Neutrophil (primary cell): ENCODE measurements around the gene TAF4B.

Experiments used
- H3K27ac ChIP-seq: fragments of 200-600 bp; sonication (generic); 2 replicates; pipeline ENCODE4 v1.5.1; 2016; ENCODE audit warnings: mild to moderate bottlenecking, moderate library complexity
- H3K27me3 ChIP-seq: fragments of 200-600 bp; sonication (generic); 2 replicates; pipeline ENCODE4 v1.6.0; 2016; ENCODE audit warnings: mild to moderate bottlenecking
- H3K36me3 ChIP-seq: fragments of 200-600 bp; sonication (generic); 2 replicates; pipeline ENCODE4 v1.5.1; 2017
- H3K4me1 ChIP-seq, 2 experiments: fragments of 200-600 bp in 1 of 2; sonication (generic) in 1 of 2; 1 replicate in 1 of 2; 2 replicates in 1 of 2; pipeline versions ENCODE4 v1.5.1 to v1.6.1; 2013 to 2016; ENCODE audit warnings: low read depth in 1 of 2, low read length in 1 of 2, mild to moderate bottlenecking in 1 of 2, moderate library complexity in 1 of 2; ENCODE audit not compliant: control insufficient read depth in 1 of 2, insufficient read depth in 1 of 2
- H3K4me3 ChIP-seq, 2 experiments: fragments of 200-600 bp in 1 of 2; sonication (generic) in 1 of 2; 1 replicate in 1 of 2; 2 replicates in 1 of 2; pipeline ENCODE4 v1.5.1; 2013 to 2016; ENCODE audit warnings: low read depth in 1 of 2, low read length in 1 of 2, mild to moderate bottlenecking in 1 of 2, moderate library complexity in 1 of 2
- H3K9me3 ChIP-seq: fragments of 200-600 bp; sonication (generic); 2 replicates; pipeline ENCODE4 v1.5.1; 2016
- TF ChIP-seq, protein P1 (sequence below): fragments of 200-600 bp; sonication (generic); IDR thresholded peaks from 2 replicates; pipeline ENCODE4 v1.5.1; 2016; ENCODE audit warnings: antibody characterized with exemption

Gene TAF4B

DNA sequence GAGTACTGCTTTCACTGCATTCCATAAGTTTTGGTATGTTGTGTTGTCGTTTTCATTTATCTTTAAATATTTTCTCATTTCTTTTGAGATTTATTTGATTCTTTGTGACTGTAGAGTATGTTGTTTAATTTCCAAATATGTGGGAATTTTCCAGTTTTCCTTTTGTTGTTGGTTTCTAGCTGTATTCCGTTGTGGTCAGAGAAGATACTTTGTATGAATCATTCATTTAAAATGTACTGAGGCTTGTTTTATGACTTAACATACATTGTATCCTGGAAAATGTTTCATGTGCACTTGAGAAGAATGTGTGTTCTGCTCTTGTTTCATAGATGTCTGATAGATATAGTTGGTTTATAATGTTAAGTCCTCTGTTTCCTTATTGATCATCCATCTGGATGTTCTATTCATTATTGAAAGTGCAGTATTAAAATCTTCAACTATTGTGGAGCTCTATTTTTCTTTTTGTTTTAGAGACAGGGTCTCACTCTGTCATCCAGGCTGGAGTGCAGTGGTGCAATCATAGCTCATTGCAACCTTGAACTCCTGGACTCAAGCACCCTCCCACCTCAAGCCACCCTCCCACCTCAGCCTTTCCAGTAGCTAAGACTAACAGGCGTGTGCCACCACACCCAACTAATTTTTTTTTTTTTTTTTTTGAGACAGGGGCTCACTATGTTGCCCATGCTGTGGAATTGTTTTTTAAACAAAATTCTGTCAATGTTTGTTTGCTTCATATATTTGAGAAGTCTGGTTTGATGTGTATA is 96.8 kb downstream of the TAF4B start:
- TF ChIP-seq, protein P1, sequence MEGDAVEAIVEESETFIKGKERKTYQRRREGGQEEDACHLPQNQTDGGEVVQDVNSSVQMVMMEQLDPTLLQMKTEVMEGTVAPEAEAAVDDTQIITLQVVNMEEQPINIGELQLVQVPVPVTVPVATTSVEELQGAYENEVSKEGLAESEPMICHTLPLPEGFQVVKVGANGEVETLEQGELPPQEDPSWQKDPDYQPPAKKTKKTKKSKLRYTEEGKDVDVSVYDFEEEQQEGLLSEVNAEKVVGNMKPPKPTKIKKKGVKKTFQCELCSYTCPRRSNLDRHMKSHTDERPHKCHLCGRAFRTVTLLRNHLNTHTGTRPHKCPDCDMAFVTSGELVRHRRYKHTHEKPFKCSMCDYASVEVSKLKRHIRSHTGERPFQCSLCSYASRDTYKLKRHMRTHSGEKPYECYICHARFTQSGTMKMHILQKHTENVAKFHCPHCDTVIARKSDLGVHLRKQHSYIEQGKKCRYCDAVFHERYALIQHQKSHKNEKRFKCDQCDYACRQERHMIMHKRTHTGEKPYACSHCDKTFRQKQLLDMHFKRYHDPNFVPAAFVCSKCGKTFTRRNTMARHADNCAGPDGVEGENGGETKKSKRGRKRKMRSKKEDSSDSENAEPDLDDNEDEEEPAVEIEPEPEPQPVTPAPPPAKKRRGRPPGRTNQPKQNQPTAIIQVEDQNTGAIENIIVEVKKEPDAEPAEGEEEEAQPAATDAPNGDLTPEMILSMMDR = no peak
- Histone ChIP-seq H3K4me3 (no peak overlapping the region), H3K9me3 (no peaks in the 10 kb centered on the region), H3K36me3 (no peaks in the 10 kb centered on the region), H3K4me1 (no peaks in the 10 kb centered on the region), H3K27ac (no peak overlapping the region), H3K27me3 (no peaks in the 10 kb centered on the region)

DNA sequence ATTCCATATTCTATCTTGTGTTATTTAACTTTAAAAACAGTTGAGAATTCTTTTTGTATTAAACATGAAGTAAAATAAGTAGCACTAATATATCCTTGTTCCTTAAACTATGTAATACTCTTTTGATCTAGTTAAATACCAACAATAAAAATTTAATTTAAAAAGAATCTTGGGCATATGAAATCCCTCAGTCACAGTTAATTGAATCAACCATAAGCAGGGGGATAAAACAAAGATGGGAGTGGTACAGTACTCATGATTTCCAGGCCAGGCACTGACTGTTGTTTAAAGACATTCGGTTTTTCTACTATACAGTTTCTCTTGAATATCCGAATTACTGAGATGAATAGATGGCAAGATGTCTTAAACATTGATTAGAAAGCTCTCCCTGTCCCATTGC is 99.5 kb downstream of the TAF4B start:
- no peaks in the 10 kb centered on the region for H3K36me3 ChIP-seq
- TF ChIP-seq, protein P1 = no peak
- H3K4me1 ChIP-seq = no peaks in the 10 kb centered on the region
- no peaks in the 10 kb centered on the region for H3K27me3 ChIP-seq
- H3K27ac ChIP-seq = no peak overlapping the region
- H3K9me3 ChIP-seq = no peaks in the 10 kb centered on the region
- H3K4me3 ChIP-seq = no peak overlapping the region

DNA sequence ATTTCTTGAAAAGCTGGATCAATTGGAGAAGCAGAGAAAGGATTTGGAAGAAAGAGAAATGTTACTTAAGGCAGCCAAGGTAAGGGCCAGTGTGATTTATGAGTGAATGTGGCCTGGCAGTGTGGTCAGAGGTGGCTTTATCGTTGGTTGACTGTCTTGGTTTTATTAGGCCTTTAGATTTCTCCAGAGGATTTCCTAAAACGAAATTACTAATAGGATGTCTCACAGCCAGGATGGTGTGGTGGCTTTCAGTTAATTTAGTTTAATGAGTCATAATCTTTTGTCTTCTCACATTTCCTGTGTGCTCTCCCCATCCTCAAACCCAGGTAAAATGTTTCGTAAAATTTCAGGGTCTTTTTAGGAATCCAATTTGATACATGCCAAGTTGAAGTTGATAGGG is 100.8 kb downstream of the TAF4B start:
- Histone ChIP-seq H3K27ac (no peak overlapping the region), H3K9me3 (no peaks in the 10 kb centered on the region), H3K27me3 (no peaks in the 10 kb centered on the region), H3K36me3 (no peaks in the 10 kb centered on the region), H3K4me3 (no peak overlapping the region), H3K4me1 (no peaks in the 10 kb centered on the region)
- TF ChIP-seq, protein P1 = no peak

DNA sequence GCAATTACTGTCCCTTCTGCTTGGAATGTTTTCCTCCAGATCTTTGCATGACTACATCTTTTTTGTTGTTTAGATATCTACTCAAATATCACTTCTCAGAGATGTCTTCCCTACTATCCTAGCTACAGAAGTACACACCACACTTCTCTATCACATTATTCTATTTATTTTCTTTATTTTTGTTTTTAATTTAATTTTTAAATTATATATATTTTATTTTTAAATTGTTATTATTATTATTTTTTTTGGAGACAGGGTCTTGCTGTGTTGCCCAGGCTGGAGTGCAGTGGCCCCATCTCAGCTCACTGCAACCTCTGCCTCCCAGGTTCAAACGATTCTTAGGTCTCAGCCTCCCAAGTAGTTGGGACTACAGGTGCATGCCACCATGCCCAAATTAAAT is 106.7 kb downstream of the TAF4B start:
- TF ChIP-seq, protein P1 = no peak
- Histone ChIP-seq H3K27ac (no peak overlapping the region), H3K4me1 (no peaks in the 10 kb centered on the region), H3K9me3 (no peaks in the 10 kb centered on the region), H3K36me3 (no peaks in the 10 kb centered on the region), H3K27me3 (no peaks in the 10 kb centered on the region), H3K4me3 (no peak overlapping the region)

DNA sequence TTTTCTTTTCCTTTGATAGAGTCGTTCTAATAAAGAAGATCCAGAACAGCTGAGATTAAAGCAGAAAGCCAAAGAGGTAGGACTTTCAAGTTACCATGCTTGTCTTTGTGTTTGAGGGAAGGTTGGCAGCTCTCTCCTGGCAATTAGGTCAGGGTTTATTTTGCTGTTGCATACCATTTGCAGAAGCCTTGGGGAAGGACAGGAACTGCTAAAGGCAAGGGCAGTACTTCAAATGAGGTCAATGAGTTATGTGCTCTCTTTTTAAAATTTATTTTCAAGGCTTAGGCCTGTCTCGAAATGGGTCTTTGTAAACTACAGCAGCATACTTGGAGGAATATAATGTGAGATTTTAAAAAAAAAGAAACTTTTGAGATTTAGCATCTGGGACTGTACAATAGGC is 108.9 kb downstream of the TAF4B start:
- H3K27ac ChIP-seq = no peak overlapping the region
- no peaks in the 10 kb centered on the region for H3K27me3 ChIP-seq
- TF ChIP-seq, protein P1 = no peak
- no peak overlapping the region for H3K4me3 ChIP-seq
- no peaks in the 10 kb centered on the region for H3K36me3 ChIP-seq
- no peaks in the 10 kb centered on the region for H3K4me1 ChIP-seq
- no peaks in the 10 kb centered on the region for H3K9me3 ChIP-seq
